ENCODE data around the gene CNTN5.
A peak's percentile ranks its signal among the peaks of the same experiment; 100 is the strongest.

CNTN5 gene

GRCh38 chr11:99351624-99352023 is 330.9 kb downstream of the CNTN5 start:
- no peak for DNase-seq
- intact Hi-C loops (cut with DNase I): no loop called here

DNA sequence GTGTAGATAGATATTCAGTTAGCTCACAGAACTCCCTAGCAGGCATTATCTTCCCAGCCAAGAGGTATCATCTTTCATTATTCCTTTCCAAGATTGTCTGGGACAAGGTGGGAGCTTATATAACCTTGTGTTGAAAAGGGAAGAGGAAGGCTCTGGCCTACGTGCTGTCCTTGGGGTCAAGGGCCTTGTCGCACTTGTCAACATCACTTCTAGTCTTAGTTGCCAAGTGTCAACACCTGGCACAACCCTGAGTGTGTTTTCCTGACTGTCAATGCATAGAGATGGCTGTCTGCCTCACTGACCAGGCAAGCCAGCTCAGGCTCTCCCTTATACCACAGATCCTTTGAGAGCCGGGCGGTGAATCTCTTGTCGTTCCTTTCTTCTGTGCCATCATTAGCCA is 331.9 kb downstream of the CNTN5 start:
- intact Hi-C loops (cut with DNase I): no loop called here
- DNase-seq: no peak

GRCh38 chr11:99366546-99366945 is 345.8 kb downstream of the CNTN5 start:
- DNase-seq: peak in 15 of 42 donors; percentile 3 to 58 (median 26)
- intact Hi-C loops (cut with DNase I): no loop called here

- DNase-seq: no peak
- intact Hi-C loops (cut with DNase I): no loop called here
These were observed 347.8 kb downstream of the CNTN5 start for GRCh38 chr11:99368583-99368982.

DNA sequence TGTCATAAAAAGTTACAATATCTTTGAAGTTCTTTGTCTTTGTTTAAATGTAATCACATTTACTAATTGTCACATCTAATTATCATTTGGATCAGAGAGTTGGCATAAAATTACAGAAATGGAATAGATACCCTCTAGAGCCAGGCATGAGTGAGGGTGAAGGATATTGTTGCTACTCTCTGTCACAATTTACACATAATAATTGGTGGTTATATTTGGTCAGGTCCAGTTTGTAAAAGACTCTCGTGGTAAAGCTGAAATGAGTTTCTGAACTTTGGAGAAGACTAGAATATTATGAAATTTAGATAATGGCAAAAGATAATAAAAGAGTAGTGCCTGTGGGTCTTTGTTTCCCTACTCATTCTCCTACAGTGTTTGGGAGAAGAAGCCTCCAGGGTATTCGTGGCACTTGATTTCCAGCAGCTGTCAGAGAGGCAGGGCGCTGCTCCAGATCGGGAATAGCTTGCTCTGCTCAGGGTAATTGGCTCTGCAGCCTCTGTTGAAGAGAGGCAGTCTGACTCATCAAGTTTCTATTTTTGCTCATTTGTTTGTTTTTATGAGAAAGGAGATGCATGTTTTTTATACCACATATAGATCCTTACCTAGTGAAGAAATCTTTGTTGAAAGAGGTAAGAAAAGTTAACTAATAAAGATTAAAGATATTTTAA is 349.9 kb downstream of the CNTN5 start:
- peak in 38 of 42 donors; percentile 13 to 85 (median 48) for DNase-seq

DNA sequence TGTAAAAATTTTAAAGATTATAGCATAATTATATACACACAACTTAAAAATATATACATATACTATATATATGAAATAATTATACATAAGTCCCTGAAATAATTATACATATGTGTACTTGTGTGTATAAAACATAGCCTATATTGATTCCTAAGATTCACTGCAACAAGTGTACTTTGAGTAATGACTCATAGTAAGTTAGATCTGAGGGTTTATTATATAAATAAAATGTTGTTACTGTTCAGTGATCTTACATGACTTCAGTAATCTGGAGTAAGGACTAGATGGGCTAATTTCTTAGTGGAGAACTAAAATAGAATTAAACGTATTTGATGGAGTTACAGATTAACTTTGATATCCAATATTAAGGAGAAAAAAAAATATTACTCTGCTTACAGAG is 350.5 kb downstream of the CNTN5 start:
- intact Hi-C loops (cut with DNase I): no loop called here
- DNase-seq: no peak

More for the DNA sequence above, 349.9 kb downstream of the CNTN5 start:
- intact Hi-C loops (cut with DNase I): no loop called here

GRCh38 chr11:99376463-99376862 is 355.7 kb downstream of the CNTN5 start:
- intact Hi-C loops (cut with DNase I): no loop called here

GRCh38 chr11:99383648-99384245 is 363.0 kb downstream of the CNTN5 start:
- intact Hi-C loops (cut with DNase I): no loop called here
- DNase-seq: no peak

More at GRCh38 chr11:99376463-99376862, 355.7 kb downstream of the CNTN5 start:
- no peak for DNase-seq

DNA sequence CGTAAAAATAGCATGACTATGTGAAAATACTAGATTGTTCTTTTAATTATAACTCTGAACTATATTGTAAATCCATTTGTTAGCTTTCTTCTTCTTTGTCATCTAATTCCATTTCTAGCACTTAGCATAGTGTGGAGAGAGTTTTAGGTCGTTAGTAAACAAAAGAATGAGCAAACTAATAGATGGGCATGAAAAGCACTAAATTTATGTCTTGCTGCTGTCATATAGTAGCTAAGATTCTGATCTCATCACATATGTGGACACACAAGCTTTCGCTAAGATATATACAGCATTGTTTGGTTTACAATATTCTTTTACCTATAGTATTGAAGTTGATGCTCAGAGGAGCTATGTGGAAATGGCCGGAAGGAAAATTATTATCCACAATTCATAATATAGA is 370.5 kb downstream of the CNTN5 start:
- no peak for DNase-seq
- intact Hi-C loops (cut with DNase I): no loop called here

GRCh38 chr11:99406345-99406744 is 385.6 kb downstream of the CNTN5 start:
- no peak for DNase-seq

DNA sequence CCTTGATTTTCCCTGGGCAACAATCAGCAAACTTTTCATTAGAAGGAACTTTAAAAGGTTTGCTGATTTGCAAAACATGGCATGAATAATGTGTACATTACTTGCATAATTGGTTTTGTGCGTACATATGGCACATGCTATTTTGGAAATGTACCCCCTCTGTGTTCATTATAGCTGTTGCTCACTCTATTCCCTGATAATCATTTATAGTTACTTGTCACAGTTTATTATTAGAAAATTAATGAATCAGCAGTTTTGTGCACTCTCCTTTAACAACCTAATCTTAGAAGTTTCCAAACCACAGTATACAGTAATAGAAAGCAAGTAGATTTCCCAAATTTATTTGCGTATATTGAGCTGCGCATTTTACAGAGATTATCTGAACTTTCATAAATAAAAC is 389.9 kb downstream of the CNTN5 start:
- no peak for DNase-seq
- intact Hi-C loops (cut with DNase I): no loop called here

More at GRCh38 chr11:99406345-99406744, 385.6 kb downstream of the CNTN5 start:
- intact Hi-C loops (cut with DNase I): no loop called here

DNA sequence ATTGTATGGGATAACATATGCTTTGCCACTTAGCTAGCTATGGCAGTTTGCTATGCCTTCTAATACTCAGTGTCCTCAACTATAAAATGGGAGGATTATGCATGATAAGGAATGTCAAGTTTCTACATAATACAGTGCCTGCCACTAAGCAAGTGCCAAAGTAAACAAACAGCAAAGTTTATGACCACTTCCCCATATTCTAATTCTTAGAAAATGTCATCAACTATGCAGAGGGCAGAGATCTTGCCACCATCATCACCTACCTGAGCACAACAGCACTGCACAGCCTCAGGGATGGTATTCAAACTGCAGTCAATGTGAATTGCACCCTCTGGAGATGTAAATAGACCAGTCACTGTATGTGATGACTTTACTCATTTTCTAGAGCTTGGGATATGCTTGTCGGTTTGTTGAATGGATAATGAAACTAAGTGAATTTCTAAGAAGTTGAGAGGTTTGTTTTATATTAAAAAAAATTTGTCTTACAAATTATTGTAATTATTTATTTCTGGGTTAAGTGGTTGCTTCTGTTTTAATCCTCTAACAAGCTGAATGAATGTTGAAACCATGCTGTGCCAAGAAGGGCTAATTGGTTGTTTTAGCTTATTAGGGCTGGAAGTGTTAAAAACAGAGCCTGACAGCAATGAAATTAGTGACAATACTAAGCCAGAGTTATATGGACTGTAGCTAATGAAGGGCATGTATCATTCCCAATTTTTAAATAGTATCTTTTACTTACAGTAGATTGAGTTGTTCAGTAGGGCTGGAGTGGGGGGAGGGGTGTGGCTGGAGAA is 398.4 kb downstream of the CNTN5 start:
- intact Hi-C loops (cut with DNase I): no loop called here
- no peak for DNase-seq

DNA sequence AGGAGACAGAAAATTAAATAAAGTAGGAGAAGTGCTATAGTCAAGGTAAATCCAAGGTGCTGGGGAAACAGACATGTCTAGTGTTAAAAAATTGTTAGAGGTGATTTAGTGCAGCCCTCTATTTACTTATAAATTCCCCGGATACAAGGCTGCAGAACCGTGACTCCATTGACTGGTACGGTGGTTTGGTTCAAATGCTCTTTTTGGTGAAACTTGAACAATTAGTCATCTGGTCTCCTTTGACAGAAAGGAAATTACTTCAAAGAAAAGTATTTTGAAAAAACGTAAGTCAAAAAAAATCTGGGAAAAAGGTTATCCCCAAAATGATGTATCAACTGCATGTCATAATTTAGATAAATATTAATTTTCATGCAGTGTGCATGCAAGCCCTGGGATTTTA is 399.2 kb downstream of the CNTN5 start:
- intact Hi-C loops (cut with DNase I): no loop called here
- DNase-seq: no peak

DNA sequence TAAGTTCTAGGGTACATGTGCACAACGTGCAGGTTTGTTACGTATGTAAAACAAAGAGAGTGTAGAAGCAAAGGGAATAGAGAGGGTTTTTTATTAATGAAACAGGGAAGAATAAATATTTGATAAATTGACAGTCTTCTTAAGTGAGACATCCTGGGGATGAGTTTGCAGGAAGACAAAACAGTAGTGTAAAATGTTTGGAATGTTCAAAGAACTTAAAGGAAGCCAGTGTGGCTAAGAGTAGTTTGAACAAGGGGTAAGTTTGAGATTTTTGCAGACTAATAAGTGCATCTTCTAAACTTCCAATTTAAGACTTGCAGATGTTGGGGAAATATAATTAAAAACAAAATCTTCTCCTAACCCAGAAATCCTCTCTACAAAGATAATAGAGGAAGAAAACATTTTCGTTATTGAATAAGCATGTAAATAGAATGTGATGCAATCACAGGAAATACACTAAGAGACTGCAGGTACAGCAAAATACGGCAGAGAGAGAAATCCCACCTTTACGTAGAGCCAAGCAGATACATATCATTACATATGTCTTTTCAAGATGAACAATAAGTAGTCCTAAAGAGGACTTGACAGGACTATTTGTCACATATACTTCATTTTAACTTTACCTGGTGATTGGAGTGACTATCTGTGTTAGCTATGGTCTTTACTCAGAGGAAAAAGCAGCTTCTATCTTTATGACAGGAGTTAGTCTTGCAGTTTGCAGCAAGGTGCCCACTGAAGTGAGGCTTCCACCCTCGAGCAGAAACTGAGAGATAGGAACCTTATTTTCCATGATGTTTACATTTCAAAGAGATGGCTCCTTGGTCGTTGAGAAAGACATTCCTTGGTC is 402.1 kb downstream of the CNTN5 start:
- no peak for DNase-seq
- intact Hi-C loops (cut with DNase I): no loop called here

DNA sequence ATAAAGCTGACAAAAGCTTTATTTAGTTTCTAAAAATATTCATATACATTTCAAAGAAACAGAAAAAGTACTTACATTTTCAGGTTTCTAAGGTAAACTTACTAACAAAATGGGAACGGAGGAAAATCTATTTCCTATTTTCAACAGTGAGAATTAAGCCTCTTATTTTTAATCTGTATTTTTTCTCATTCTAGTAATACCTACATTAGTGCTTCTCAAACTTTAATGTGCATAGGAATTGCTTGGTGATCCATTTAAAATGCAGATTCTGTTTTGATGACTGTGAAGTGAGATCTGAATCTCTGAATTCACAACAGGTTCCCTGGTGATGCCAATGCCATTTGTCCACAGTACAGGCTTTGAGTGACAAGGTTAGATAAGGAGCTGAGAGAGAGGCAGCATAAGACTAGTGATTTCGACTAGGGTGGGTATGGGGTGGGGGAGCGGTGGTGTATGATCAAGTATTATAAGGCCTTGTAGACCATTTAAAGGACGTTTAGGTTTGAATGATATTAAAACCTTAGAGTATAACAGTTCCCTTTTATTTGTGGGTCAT is 402.8 kb downstream of the CNTN5 start:
- intact Hi-C loops (cut with DNase I): no loop called here
- DNase-seq: no peak

DNA sequence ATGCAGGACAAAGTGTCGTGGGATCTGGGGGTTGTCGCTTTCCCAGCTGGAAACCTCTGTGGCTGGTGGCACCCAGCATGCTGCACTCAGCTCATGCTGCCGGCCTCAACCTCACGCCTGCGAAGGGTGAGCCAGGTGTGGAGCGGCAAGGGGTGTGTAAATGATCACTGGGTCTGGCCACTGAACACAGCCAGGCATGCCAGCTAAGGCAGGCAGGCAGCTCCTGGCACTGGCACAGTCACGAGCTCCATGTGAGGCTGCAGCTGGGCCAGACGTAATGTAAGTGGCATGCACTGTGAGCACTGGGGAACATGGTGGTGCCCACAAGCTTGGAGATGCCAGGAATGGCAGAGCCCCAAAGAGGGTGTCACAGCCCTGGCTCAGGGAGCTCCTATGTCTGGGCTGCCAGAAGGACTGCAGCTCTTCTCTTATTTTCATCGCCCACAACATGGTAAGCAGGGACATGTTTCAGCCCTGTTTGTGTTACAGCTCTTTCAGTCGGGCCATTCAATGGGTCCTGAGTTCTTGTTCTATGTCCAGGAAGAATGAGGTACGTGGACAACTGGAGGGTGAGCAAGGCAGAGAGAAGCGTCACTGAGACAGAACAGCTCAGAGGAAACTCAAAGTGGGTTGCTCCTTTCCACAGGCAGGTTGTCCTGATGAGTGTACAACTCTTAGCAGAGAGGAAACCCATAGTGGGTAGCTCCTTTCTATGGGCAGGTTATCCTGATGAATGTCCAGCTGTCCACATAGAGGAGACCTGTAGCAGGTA is 403.8 kb downstream of the CNTN5 start:
- intact Hi-C loops (cut with DNase I): no loop called here
- no peak for DNase-seq

GRCh38 chr11:99425596-99425995 is 404.8 kb downstream of the CNTN5 start:
- no peak for DNase-seq
- intact Hi-C loops (cut with DNase I): no loop called here

- intact Hi-C loops (cut with DNase I): no loop called here
- no peak for DNase-seq
These were observed 411.9 kb downstream of the CNTN5 start for GRCh38 chr11:99432677-99433076.

Measured in head of caudate nucleus (tissue), 42 donors.